Keratinocyte (primary cell): ENCODE data around the gene PEA15. TPM values are rescaled to one million over a fixed set of nuclear protein-coding genes. Genes with fewer than 3 reads are reported as not detected.

Experiments used
- DNase-seq: peaks from one replicate; pipeline ENCODE4 v3.0.0-alpha.2; 2011; ENCODE audit warnings: low read depth, missing footprints, low spot score
- FAIRE-seq: peaks from 2 replicates; lab custom pipeline; 2011; peaks lifted over from hg19 to GRCh38; lab: Jason Lieb, UNC
- H2AFZ ChIP-seq: 2 replicates; pipeline ENCODE4 v1.6.0; 2012; ENCODE audit warnings: low read length, control low read depth, inconsistent platforms; ENCODE audit not compliant: control insufficient read depth
- H3K27ac ChIP-seq: 2 replicates; pipeline ENCODE4 v1.5.1; 2011; ENCODE audit warnings: low read length; ENCODE audit not compliant: control insufficient read depth, insufficient read depth
- H3K27me3 ChIP-seq: 3 replicates; pipeline ENCODE4 v1.6.0; 2011; ENCODE audit warnings: low read length; ENCODE audit not compliant: control insufficient read depth, insufficient read depth; ENCODE audit errors: extremely low read depth
- H3K36me3 ChIP-seq, 2 experiments: 2 replicates in 1 of 2; 3 replicates in 1 of 2; pipeline ENCODE4 v1.5.1; 2011; ENCODE audit warnings: low read length in 2 of 2, mild to moderate bottlenecking in 1 of 2; ENCODE audit not compliant: control insufficient read depth in 2 of 2, insufficient read depth in 2 of 2; ENCODE audit errors: extremely low read depth in 1 of 2
- H3K4me1 ChIP-seq: 3 replicates; pipeline ENCODE4 v1.5.1; 2011; ENCODE audit warnings: low read length; ENCODE audit not compliant: control insufficient read depth, insufficient read depth; ENCODE audit errors: extremely low read depth
- H3K4me2 ChIP-seq: 3 replicates; pipeline ENCODE4 v1.6.0; 2011; ENCODE audit warnings: low read depth, low read length; ENCODE audit not compliant: control insufficient read depth, insufficient read depth; ENCODE audit errors: extremely low read depth
- H3K4me3 ChIP-seq, 3 experiments: fragments of 200-600 bp in 1 of 3; sonication (generic) in 1 of 3; 2 replicates in 2 of 3; 3 replicates in 1 of 3; pipeline ENCODE4 v1.5.1; 2011 to 2016; ENCODE audit warnings: low read length in 3 of 3, mild to moderate bottlenecking in 3 of 3, control low read depth in 2 of 3, inconsistent platforms in 1 of 3, low read depth in 1 of 3, mixed read lengths in 1 of 3, mixed run types in 1 of 3, moderate library complexity in 1 of 3; ENCODE audit not compliant: control insufficient read depth in 2 of 3, insufficient read depth in 2 of 3; ENCODE audit errors: extremely low read depth in 1 of 3
- H3K79me2 ChIP-seq: 2 replicates; pipeline ENCODE4 v1.6.0; 2012; ENCODE audit warnings: low read length; ENCODE audit not compliant: control insufficient read depth, insufficient read depth
- H3K9ac ChIP-seq: 3 replicates; pipeline ENCODE4 v1.6.0; 2011; ENCODE audit warnings: low read length; ENCODE audit not compliant: control insufficient read depth, insufficient read depth; ENCODE audit errors: extremely low read depth
- H3K9me1 ChIP-seq: 3 replicates; pipeline ENCODE4 v1.6.0; 2011; ENCODE audit warnings: low read length; ENCODE audit not compliant: control insufficient read depth, insufficient read depth; ENCODE audit errors: extremely low read depth
- H3K9me3 ChIP-seq: 2 replicates; pipeline ENCODE4 v1.5.1; 2012; ENCODE audit warnings: low read depth, low read length; ENCODE audit not compliant: control insufficient read depth
- H4K20me1 ChIP-seq: 3 replicates; pipeline ENCODE4 v1.6.0; 2011; ENCODE audit warnings: low read length; ENCODE audit not compliant: control insufficient read depth, insufficient read depth; ENCODE audit errors: extremely low read depth
- CTCF ChIP-seq, 3 experiments: IDR thresholded peaks in 1 of 3; conservative IDR thresholded peaks in 1 of 3; optimal IDR thresholded peaks in 1 of 3; 2 replicates in 2 of 3; 3 replicates in 1 of 3; pipeline versions ENCODE3 to v1.5.1; 2011; ENCODE audit warnings: low read length in 3 of 3, mild to moderate bottlenecking in 3 of 3, moderate library complexity in 2 of 3, control low read depth in 1 of 3, inconsistent platforms in 1 of 3; ENCODE audit not compliant: insufficient read depth in 2 of 3; ENCODE audit errors: extremely low read depth in 1 of 3
- EZH2 ChIP-seq: IDR thresholded peaks from one replicate; pipeline ENCODE4 v1.6.1; 2012; ENCODE audit warnings: inconsistent platforms, mild to moderate bottlenecking, low read length, moderate library complexity
- dilution Hi-C: fragments of 300-500 bp; cut with MboI; formaldehyde crosslinking; loops from one replicate; pipeline ENCODE4 v1.7.0; 2020; ENCODE audit warnings: low sequenced_read_pairs; ENCODE audit not compliant: extremely low pct_ligation_motif_present
- polyA plus RNA-seq, 5 experiments: library from polyadenylated mRNA; depleted of rRNA in 3 of 5; stranded (reverse) in 3 of 5; stranded (forward) in 1 of 5; unstranded in 1 of 5; fragments of >200 nt; gene quantifications; 1 replicate in 1 of 5; 2 replicates in 3 of 5; 3 replicates in 1 of 5; pipeline versions ENCODE4 v1.2.1 to v1.2.3, GENCODE V29; 2011 to 2012; ENCODE audit warnings: missing spikeins in 2 of 5, low read depth in 1 of 5, low replicate concordance in 1 of 5

PEA15 gene
- polyA plus RNA-seq, 1 donor (not counting 4 experiments of a cell fraction or from before 2014, with no cell fraction given) = 367 TPM

- Histone ChIP-seq H3K9ac (peak overlapping the region; percentile 43), H3K27me3 (no peaks in the 10 kb centered on the region), H3K79me2 (no peaks in the 10 kb centered on the region), H3K9me3 (no peaks in the 10 kb centered on the region), H3K9me1 (peaks cover 3% of the 10 kb centered on the region), H3K36me3 (peaks cover 26 to 44% of the 10 kb centered on the region in 2 experiments), H3K27ac (peak overlapping the region; percentile 74), H3K4me3 (no peak overlapping the region), H2AFZ (no peak overlapping the region), H3K4me1 (peaks cover 41% of the 10 kb centered on the region), H3K4me2 (peak overlapping the region; percentile 39), H4K20me1 (no peaks in the 10 kb centered on the region)
- TF ChIP-seq EZH2 = no peak
- peak; percentile 62 to 77 (median 64) for TF ChIP-seq CTCF (optimal IDR thresholded peaks at IDR 0.05 in 1 of 3, IDR thresholded peaks at IDR 0.05 in 1 of 3, conservative IDR thresholded peaks at IDR 0.05 in 1 of 3; ENCODE audit: extremely low read depth in 1 of 3, insufficient read depth in 2 of 3, low read length in 3 of 3)
- peak; percentile 60 for FAIRE-seq
- dilution Hi-C loops = no loop called here
- no peak for DNase-seq
Measured at GRCh38 chr1:160219062-160219929, 14.1 kb downstream of the PEA15 start.

DNA sequence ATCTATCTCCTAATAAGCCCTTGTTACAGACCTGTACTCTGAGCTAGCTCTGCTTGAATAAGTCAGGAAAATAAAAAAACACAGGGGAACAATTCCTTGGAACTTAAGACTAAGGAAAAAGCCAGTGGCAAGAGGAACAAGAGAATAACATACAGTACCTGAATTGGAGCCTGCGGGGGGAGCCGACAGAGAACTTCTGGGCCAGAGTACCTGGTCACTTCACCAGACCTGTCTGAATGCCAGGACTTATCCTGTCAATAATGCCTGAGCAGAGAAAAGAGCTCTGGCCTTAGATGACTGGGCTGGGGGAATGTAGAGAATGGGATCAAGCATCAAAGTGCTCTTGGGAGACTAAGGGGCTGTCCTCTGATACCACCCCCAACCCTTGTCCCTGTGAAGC is 15.1 kb downstream of the PEA15 start:
- no peak for DNase-seq

More for the DNA sequence above, 15.1 kb downstream of the PEA15 start:
- H3K79me2 ChIP-seq = no peaks in the 10 kb centered on the region
- no peaks in the 10 kb centered on the region for H4K20me1 ChIP-seq
- no peak overlapping the region for H3K9ac ChIP-seq
- TF ChIP-seq CTCF (optimal IDR thresholded peaks at IDR 0.05 in 1 of 3, IDR thresholded peaks at IDR 0.05 in 1 of 3, conservative IDR thresholded peaks at IDR 0.05 in 1 of 3; ENCODE audit: extremely low read depth in 1 of 3, insufficient read depth in 2 of 3, low read length in 3 of 3) (no peak), EZH2 (no peak)
- H3K4me1 ChIP-seq = peaks cover 50% of the 10 kb centered on the region
- H3K27me3 ChIP-seq = no peaks in the 10 kb centered on the region
- H3K4me2 ChIP-seq = no peak overlapping the region
- H3K4me3 ChIP-seq = no peak overlapping the region
- peaks cover 3% of the 10 kb centered on the region for H3K9me1 ChIP-seq
- no peak overlapping the region for H3K27ac ChIP-seq
- dilution Hi-C loops = no loop called here
- peaks cover 25 to 48% of the 10 kb centered on the region in 2 experiments for H3K36me3 ChIP-seq
- no peak overlapping the region for H2AFZ ChIP-seq
- FAIRE-seq = no peak
- no peaks in the 10 kb centered on the region for H3K9me3 ChIP-seq
